Hepatic stellate cell (primary cell): Measurements from ENCODE around the gene SLFNL1.
A peak's percentile ranks its signal among the peaks of the same experiment; 100 is the strongest.

Experiments used
- DNase-seq: peaks from one replicate; pipeline ENCODE4 v3.0.0; 2011; ENCODE audit warnings: low spot score

The SLFNL1 gene

GRCh38 chr1:40986328-40986783 lies 35.2 kb downstream of the SLFNL1 start:
- no peak for DNase-seq

GRCh38 chr1:40985875-40986274 lies 35.6 kb downstream of the SLFNL1 start:
- no peak for DNase-seq

GRCh38 chr1:40985161-40985560 lies 36.4 kb downstream of the SLFNL1 start:
- no peak for DNase-seq

- DNase-seq = no peak
Measured at GRCh38 chr1:40984531-40984930, 37.0 kb downstream of the SLFNL1 start.

- no peak for DNase-seq
Measured at GRCh38 chr1:40984066-40984465, 37.5 kb downstream of the SLFNL1 start.

- DNase-seq = no peak
Measured at GRCh38 chr1:40983286-40983685, 38.2 kb downstream of the SLFNL1 start.

- DNase-seq = no peak
Measured at GRCh38 chr1:40982721-40983120, 38.8 kb downstream of the SLFNL1 start.

- DNase-seq = peak; percentile 34
Measured at GRCh38 chr1:40981691-40982448, 39.7 kb downstream of the SLFNL1 start.

GRCh38 chr1:40980453-40981121 lies 40.9 kb downstream of the SLFNL1 start:
- DNase-seq = no peak

GRCh38 chr1:40980068-40980452 lies 41.5 kb downstream of the SLFNL1 start:
- no peak for DNase-seq

GRCh38 chr1:40979241-40980067 lies 42.1 kb downstream of the SLFNL1 start, which contains the start of gene CTPS1:
CTPS1 (plus strand) TSS chr1:40979696; CDS start chr1:40983291, 3,595 bp downstream.
- DNase-seq = peak; percentile 98

- DNase-seq = no peak
Measured at GRCh38 chr1:40978886-40979240, 42.7 kb downstream of the SLFNL1 start.

GRCh38 chr1:40977716-40978115 lies 43.8 kb downstream of the SLFNL1 start:
- DNase-seq = no peak

- DNase-seq = peak; percentile 71
Measured at GRCh38 chr1:40976952-40977690, 44.4 kb downstream of the SLFNL1 start.

- DNase-seq = no peak
Measured at GRCh38 chr1:40974945-40975344, 46.6 kb downstream of the SLFNL1 start.

GRCh38 chr1:40973912-40974311 lies 47.6 kb downstream of the SLFNL1 start:
- no peak for DNase-seq

- no peak for DNase-seq
Measured at GRCh38 chr1:40971966-40972365, 49.6 kb downstream of the SLFNL1 start.

GRCh38 chr1:40969445-40969844 lies 52.1 kb downstream of the SLFNL1 start:
- DNase-seq = no peak

- DNase-seq = no peak
Measured at GRCh38 chr1:40966417-40966816, 55.1 kb downstream of the SLFNL1 start.
